NCI-H1048 (cell line): Measurements from ENCODE around the gene CPAMD8.
"Not testable (repeated sequence)": the region's sequence is repeated elsewhere in the genome, so short reads cannot be mapped to it uniquely, and the experiment has no call there.

Experiments used
- DNase-seq: peaks from one replicate; lab custom pipeline; 2025; lab: John Stamatoyannopoulos, UW

The CPAMD8 gene

GRCh38 chr19:16945762-16946465 is 80.7 kb downstream of the CPAMD8 start:
- DNase-seq = no peak

- no peak for DNase-seq
Observed at GRCh38 chr19:16945364-16945714, 81.3 kb downstream of the CPAMD8 start.

- DNase-seq = no peak
Observed at GRCh38 chr19:16944626-16945363, 81.8 kb downstream of the CPAMD8 start.

- DNase-seq = no peak
Observed at GRCh38 chr19:16943942-16944625, 82.5 kb downstream of the CPAMD8 start.

GRCh38 chr19:16943090-16943489 is 83.5 kb downstream of the CPAMD8 start:
- DNase-seq = not testable (repeated sequence)

- DNase-seq = no peak
Observed at GRCh38 chr19:16942583-16942982, 84.0 kb downstream of the CPAMD8 start.

GRCh38 chr19:16940626-16941025 is 86.0 kb downstream of the CPAMD8 start:
- no peak for DNase-seq

- DNase-seq = not testable (repeated sequence)
Observed at GRCh38 chr19:16940063-16940462, 86.5 kb downstream of the CPAMD8 start.

- no peak for DNase-seq
Observed at GRCh38 chr19:16938211-16938610, 88.4 kb downstream of the CPAMD8 start.

- DNase-seq = not testable (repeated sequence)
Observed at GRCh38 chr19:16937796-16938195, 88.8 kb downstream of the CPAMD8 start.

- no peak for DNase-seq
Observed at GRCh38 chr19:16936901-16937300, 89.7 kb downstream of the CPAMD8 start.

GRCh38 chr19:16934489-16934888 is 92.1 kb downstream of the CPAMD8 start:
- DNase-seq = no peak

GRCh38 chr19:16931306-16931705 is 95.3 kb downstream of the CPAMD8 start:
- no peak for DNase-seq

GRCh38 chr19:16930753-16931152 is 95.9 kb downstream of the CPAMD8 start:
- DNase-seq = no peak

GRCh38 chr19:16928916-16929315 is 97.7 kb downstream of the CPAMD8 start:
- no peak for DNase-seq

- no peak for DNase-seq
Observed at GRCh38 chr19:16928351-16928750, 98.3 kb downstream of the CPAMD8 start.

GRCh38 chr19:16927883-16928282 is 98.7 kb downstream of the CPAMD8 start:
- no peak for DNase-seq

GRCh38 chr19:16922949-16923348 is 103.7 kb downstream of the CPAMD8 start:
- DNase-seq = no peak

GRCh38 chr19:16922592-16922934 is 104.0 kb downstream of the CPAMD8 start:
- no peak for DNase-seq

GRCh38 chr19:16921766-16922591 is 104.6 kb downstream of the CPAMD8 start:
- DNase-seq = no peak

- no peak for DNase-seq
Observed at GRCh38 chr19:16920816-16921529, 105.6 kb downstream of the CPAMD8 start.

GRCh38 chr19:16919496-16919895 is 107.1 kb downstream of the CPAMD8 start:
- no peak for DNase-seq
